NCI-H345 treated with DMSO at 0.1 percent for 48 hours (cell line): Measurements from ENCODE around the gene KANSL1.

Experiments used
- DNase-seq: peaks from one replicate; lab custom pipeline; 2025; ENCODE audit not compliant: unreplicated experiment; lab: John Stamatoyannopoulos, UW

KANSL1 gene

GRCh38 chr17:46141645-46142044 is 51.6 kb downstream of the KANSL1 start:
- DNase-seq: no peak

DNA sequence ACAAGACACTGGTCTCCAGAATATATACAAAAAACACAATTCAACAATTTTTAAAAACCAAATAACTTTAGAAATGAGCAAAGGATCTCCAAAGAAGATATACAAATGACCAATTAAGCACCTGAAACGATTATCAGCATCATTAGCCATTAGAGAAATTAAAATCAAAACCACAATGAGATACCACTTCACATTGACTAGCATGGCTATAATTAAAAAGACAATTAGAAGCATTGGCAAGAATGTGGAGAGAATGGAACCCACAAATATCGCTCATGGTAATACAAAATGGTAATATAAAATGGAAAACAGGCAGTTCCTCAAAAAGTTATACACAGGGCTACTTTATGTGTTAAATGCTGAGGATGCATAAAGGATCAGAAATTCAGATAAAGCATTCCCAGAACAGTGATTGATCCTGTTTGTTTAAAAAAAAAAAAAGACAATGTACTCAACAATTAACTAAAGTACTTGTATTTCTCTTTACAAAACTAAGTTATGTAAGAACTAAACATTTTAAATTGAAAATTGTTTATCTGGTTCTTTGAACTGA is 52.5 kb downstream of the KANSL1 start:
- DNase-seq: no peak

- DNase-seq: no peak
Observed at GRCh38 chr17:46139432-46140210, 53.6 kb downstream of the KANSL1 start.

GRCh38 chr17:46138473-46138872 is 54.8 kb downstream of the KANSL1 start:
- DNase-seq: no peak

GRCh38 chr17:46136820-46137219 is 56.4 kb downstream of the KANSL1 start:
- DNase-seq: no peak

- DNase-seq: no peak
Observed at GRCh38 chr17:46135879-46136563, 57.2 kb downstream of the KANSL1 start.

DNA sequence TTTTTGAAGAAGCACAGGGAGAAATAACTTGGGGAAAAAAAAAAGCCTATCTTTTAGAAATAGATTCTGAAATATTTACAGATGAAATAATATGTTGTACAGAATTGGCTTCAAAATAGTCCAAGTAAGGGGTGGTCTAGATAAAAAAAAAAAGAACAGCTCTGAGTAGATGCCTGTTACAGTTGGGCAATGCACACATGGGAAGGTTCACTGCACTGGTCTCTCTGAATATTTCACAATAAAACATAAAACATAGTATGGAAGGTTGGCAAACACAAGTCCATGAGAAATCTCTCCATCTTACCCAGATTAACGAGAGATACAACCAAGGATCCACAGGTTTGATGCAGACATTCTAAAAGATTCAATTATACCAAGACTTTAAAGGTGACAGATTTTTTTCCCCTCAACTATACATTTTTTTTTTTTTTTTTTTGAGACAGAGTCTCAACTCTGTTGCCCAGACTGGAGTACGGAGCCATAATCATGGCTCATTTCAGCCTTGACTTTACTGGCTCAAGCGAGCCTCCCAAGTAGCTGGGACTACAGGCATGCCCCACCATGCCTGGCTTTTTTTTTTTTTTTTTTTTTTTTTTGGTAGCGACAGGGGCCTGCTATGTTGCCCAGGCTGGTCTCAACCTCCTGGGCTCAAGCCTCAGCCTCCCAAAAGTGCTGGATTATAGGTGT is 58.0 kb downstream of the KANSL1 start:
- DNase-seq: no peak

DNA sequence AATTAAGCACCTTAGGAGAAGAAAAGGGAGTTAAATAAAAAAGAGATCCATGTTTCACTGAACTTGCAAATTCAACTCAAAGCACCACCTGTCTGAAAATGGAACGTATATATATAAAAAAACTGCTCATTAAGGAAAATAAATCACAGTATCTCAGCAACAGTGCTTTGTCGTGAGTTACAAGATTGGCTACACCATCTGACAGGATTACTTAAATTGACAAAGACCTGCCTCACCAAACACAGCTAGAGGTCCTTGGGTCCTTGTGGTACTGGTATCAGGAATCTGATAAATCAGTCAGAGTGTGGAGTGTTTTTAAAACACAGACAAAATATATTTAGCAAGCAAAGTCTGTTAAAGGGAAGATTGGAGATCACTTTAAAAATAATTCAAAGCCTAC is 63.9 kb downstream of the KANSL1 start:
- no peak for DNase-seq

- no peak for DNase-seq
Observed at GRCh38 chr17:46128453-46128852, 64.8 kb downstream of the KANSL1 start.

DNA sequence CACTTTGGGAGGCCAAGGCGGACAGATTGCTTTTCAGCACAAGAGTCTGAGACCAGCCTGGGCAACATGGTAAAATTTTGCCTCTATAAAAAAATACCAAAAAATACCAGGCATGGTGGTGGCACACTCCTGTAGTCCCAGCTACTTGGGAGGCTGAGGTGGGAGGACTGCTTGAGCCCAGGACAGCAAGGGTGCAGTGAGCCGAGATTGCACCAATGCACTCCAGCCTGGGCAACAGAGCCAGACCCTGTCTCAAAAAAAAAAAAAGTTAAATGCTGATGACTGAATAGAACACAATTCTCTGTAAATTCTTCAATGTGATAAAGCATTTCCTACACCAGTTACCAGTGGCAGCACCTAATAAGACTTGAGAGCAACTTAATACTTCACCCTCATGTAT is 65.7 kb downstream of the KANSL1 start:
- DNase-seq: no peak

- no peak for DNase-seq
Observed at GRCh38 chr17:46126840-46127239, 66.4 kb downstream of the KANSL1 start.

DNA sequence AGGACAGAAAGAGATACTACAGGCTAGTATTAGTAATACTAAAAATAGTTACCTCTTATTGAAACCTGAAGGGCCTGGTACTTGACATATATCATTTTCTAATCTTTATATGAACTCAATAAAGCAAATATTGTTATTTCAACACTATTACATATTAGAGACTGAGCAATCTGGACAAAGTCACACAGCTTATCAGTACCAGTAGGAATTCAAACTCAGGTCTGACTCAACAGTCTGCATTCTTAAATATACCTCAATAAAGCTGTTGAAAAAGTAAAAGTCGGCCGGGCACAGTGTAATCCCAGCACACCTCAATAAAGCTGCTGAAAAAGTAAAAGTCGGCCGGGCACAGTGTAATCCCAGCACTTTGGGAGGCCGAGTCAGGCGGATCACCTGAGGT is 67.4 kb downstream of the KANSL1 start:
- no peak for DNase-seq

GRCh38 chr17:46124695-46125592 is 68.3 kb downstream of the KANSL1 start:
- DNase-seq: no peak

- DNase-seq: no peak
Observed at GRCh38 chr17:46123607-46124006, 69.6 kb downstream of the KANSL1 start.

DNA sequence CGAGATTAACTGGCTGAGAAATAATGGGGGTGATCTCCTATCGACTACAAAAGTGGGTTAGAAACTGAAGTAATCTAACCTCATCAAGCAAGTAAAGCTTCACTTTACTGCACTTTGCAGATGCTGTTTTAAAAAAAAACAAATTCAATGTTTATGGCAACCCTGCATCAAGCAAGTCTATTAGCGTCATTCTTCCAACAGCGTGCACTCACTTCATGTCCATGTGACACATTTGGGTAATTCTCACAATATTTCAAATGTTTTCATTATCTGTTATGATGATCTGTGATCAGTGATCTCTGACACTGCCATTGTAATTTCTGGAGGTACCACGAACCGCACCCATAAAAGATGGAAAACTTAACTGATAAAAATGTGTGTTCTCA is 70.8 kb downstream of the KANSL1 start:
- no peak for DNase-seq

- DNase-seq: no peak
Observed at GRCh38 chr17:46121841-46122485, 71.3 kb downstream of the KANSL1 start.

DNA sequence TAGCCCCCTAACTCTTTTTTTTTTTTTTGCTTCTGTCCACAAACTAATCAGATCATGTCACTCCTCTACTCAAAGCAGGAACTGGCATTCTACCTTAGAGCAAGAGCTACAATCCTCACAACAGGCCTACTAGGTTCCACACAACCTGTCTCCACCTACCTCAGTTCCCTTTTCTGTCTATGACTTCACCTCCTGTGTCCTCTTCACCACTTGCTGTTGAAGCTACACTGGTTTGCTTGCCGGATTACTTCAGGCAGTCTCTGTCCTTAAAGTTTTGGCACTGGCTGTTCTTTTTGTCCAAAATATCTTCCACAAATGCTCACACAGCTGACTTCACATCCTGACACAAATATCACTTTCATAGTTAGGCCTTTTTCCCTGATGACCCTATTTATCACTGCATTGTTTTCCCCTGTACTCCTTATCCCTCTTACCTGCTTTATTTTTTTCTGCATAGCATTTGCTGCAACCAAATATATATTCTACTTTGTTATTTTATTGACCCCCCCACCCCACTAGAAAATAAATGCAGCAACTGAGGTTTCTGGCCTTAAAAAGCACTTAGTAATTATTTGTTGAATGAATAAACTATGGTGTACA is 72.0 kb downstream of the KANSL1 start:
- DNase-seq: no peak

DNA sequence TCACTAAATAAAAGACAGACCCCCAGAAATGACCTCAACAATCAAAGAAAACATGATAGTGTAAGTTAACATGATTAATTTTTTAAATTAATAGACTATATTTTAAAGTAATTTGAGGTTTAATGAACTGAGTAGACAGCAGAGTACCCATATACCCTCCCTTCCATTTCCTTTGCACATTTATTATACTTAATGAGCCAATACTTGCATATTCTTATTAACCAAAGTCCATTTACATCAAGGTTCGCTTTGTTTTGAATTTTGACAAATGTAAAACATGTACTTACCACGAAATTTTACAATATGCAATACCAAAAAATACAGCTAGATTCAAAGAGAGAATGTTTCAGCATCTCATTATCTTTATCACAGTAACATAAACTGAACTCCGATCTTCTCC is 72.7 kb downstream of the KANSL1 start:
- no peak for DNase-seq

GRCh38 chr17:46120078-46120477 is 73.2 kb downstream of the KANSL1 start:
- DNase-seq: no peak

GRCh38 chr17:46118964-46119363 is 74.3 kb downstream of the KANSL1 start:
- no peak for DNase-seq
